Activated CD4-positive, alpha-beta T cell treated with anti-CD3 and anti-CD28 coated beads, Interleukin-2, amount 10 ng/mL, durations not matched to agents 24 days and 14 days (primary cell): ENCODE measurements around the gene EPB41L4A. TPM values are rescaled to one million over a fixed set of nuclear protein-coding genes. Genes with fewer than 3 reads are reported as not detected.
"Not testable (repeated sequence)": the region's sequence is repeated elsewhere in the genome, so short reads cannot be mapped to it uniquely, and the experiment has no call there.

Source experiments
- DNase-seq: peaks from one replicate; pipeline ENCODE4 v3.0.0; 2022
- H3K27ac Mint-ChIP-seq: one replicate; pipeline ENCODE4 v1.8.0; 2022; ENCODE audit warnings: mild to moderate bottlenecking, mixed read lengths
- H3K27me3 Mint-ChIP-seq: one replicate; pipeline ENCODE4 v1.8.0; 2022; ENCODE audit warnings: mixed read lengths
- H3K36me3 Mint-ChIP-seq: one replicate; pipeline ENCODE4 v1.8.0; 2022; ENCODE audit warnings: low read depth, mild to moderate bottlenecking, mixed read lengths
- H3K4me1 Mint-ChIP-seq: one replicate; pipeline ENCODE4 v1.8.0; 2021; ENCODE audit warnings: mixed read lengths
- H3K4me3 Mint-ChIP-seq: one replicate; pipeline ENCODE4 v1.8.0; 2022; ENCODE audit warnings: mild to moderate bottlenecking, moderate library complexity, mixed read lengths
- H3K9me3 Mint-ChIP-seq: one replicate; pipeline ENCODE4 v1.8.0; 2021; ENCODE audit warnings: mixed read lengths
- intact Hi-C: fragments of 100-400 bp; cut with micrococcal nuclease; formaldehyde crosslinking; loops from one replicate; pipeline ENCODE4 v1.15.1; 2023
- total RNA-seq: library from RNA; stranded (reverse); gene quantifications from 2 replicates; pipeline ENCODE4 v1.2.3, GENCODE V29; 2022

The EPB41L4A gene
- total RNA-seq, 1 donor from 2014 or later = not detected

GRCh38 chr5:112417931-112418658 lies 982 bp downstream of the EPB41L4A start:
- peaks cover 67% of the 10 kb centered on the region for H3K27me3 Mint-ChIP-seq

GRCh38 chr5:112415552-112415951 lies 3.5 kb downstream of the EPB41L4A start:
- Mint-ChIP-seq H3K36me3 (no peaks in the 10 kb centered on the region), H3K27me3 (peaks cover 63% of the 10 kb centered on the region), H3K4me3 (no peak overlapping the region), H3K27ac (no peak overlapping the region), H3K9me3 (no peaks in the 10 kb centered on the region), H3K4me1 (peaks cover 13% of the 10 kb centered on the region)
- DNase-seq = no peak
- intact Hi-C loops = no loop called here

More at GRCh38 chr5:112417931-112418658, 982 bp downstream of the EPB41L4A start:
- Mint-ChIP-seq H3K27ac (peak overlapping the region; percentile 26), H3K4me3 (peak overlapping the region; percentile 82), H3K4me1 (peaks cover 13% of the 10 kb centered on the region), H3K36me3 (no peaks in the 10 kb centered on the region), H3K9me3 (no peaks in the 10 kb centered on the region)
- intact Hi-C loops = no loop called here
- peak; percentile 85 for DNase-seq

- Mint-ChIP-seq H3K27me3 (peaks cover 53% of the 10 kb centered on the region), H3K4me1 (peaks cover 9% of the 10 kb centered on the region), H3K27ac (no peak overlapping the region), H3K36me3 (no peaks in the 10 kb centered on the region), H3K4me3 (no peak overlapping the region), H3K9me3 (no peaks in the 10 kb centered on the region)
- intact Hi-C loops = no loop called here
- no peak for DNase-seq
Observed at GRCh38 chr5:112413611-112414010, 5.5 kb downstream of the EPB41L4A start.

GRCh38 chr5:112412346-112412745 lies 6.7 kb downstream of the EPB41L4A start:
- Mint-ChIP-seq H3K9me3 (no peaks in the 10 kb centered on the region), H3K4me1 (no peaks in the 10 kb centered on the region), H3K36me3 (no peaks in the 10 kb centered on the region), H3K27me3 (peaks cover 48% of the 10 kb centered on the region), H3K4me3 (no peak overlapping the region), H3K27ac (no peak overlapping the region)
- DNase-seq = no peak
- intact Hi-C loops = no loop called here

GRCh38 chr5:112411903-112412302 lies 7.2 kb downstream of the EPB41L4A start:
- Mint-ChIP-seq H3K27me3 (peaks cover 44% of the 10 kb centered on the region), H3K27ac (no peak overlapping the region), H3K9me3 (no peaks in the 10 kb centered on the region), H3K4me3 (no peak overlapping the region), H3K36me3 (no peaks in the 10 kb centered on the region), H3K4me1 (no peaks in the 10 kb centered on the region)
- intact Hi-C loops = no loop called here
- DNase-seq = no peak

- intact Hi-C loops = no loop called here
- Mint-ChIP-seq H3K36me3 (no peaks in the 10 kb centered on the region), H3K27me3 (peaks cover 21% of the 10 kb centered on the region), H3K4me3 (no peak overlapping the region), H3K4me1 (no peaks in the 10 kb centered on the region), H3K9me3 (no peaks in the 10 kb centered on the region), H3K27ac (no peak overlapping the region)
- DNase-seq = no peak
Observed at GRCh38 chr5:112407666-112408065, 11.4 kb downstream of the EPB41L4A start.

- Mint-ChIP-seq H3K27ac (no peak overlapping the region), H3K4me1 (no peaks in the 10 kb centered on the region), H3K36me3 (no peaks in the 10 kb centered on the region), H3K4me3 (no peak overlapping the region), H3K27me3 (peaks cover 20% of the 10 kb centered on the region), H3K9me3 (no peaks in the 10 kb centered on the region)
- intact Hi-C loops = no loop called here
- no peak for DNase-seq
Observed at GRCh38 chr5:112407240-112407639, 11.8 kb downstream of the EPB41L4A start.

GRCh38 chr5:112403069-112403468 lies 16.0 kb downstream of the EPB41L4A start:
- Mint-ChIP-seq H3K9me3 (no peaks in the 10 kb centered on the region), H3K36me3 (no peaks in the 10 kb centered on the region)

GRCh38 chr5:112401924-112402323 lies 17.2 kb downstream of the EPB41L4A start:
- Mint-ChIP-seq H3K27ac (no peak overlapping the region), H3K27me3 (peaks cover 8% of the 10 kb centered on the region), H3K4me1 (no peaks in the 10 kb centered on the region), H3K36me3 (no peaks in the 10 kb centered on the region), H3K9me3 (no peaks in the 10 kb centered on the region), H3K4me3 (no peak overlapping the region)
- no peak for DNase-seq
- intact Hi-C loops = no loop called here

More at GRCh38 chr5:112403069-112403468, 16.0 kb downstream of the EPB41L4A start:
- H3K4me1 Mint-ChIP-seq = no peaks in the 10 kb centered on the region
- no peak overlapping the region for H3K27ac Mint-ChIP-seq
- peaks cover 11% of the 10 kb centered on the region for H3K27me3 Mint-ChIP-seq
- DNase-seq = no peak
- intact Hi-C loops = no loop called here
- no peak overlapping the region for H3K4me3 Mint-ChIP-seq

- Mint-ChIP-seq H3K9me3 (no peaks in the 10 kb centered on the region), H3K4me1 (no peaks in the 10 kb centered on the region), H3K27ac (no peak overlapping the region), H3K27me3 (peaks cover 7% of the 10 kb centered on the region), H3K36me3 (no peaks in the 10 kb centered on the region), H3K4me3 (no peak overlapping the region)
- no peak for DNase-seq
- intact Hi-C loops = no loop called here
Observed at GRCh38 chr5:112397690-112398089, 21.4 kb downstream of the EPB41L4A start.

GRCh38 chr5:112396430-112396829 lies 22.6 kb downstream of the EPB41L4A start:
- Mint-ChIP-seq H3K9me3 (no peaks in the 10 kb centered on the region), H3K36me3 (no peaks in the 10 kb centered on the region), H3K4me1 (no peaks in the 10 kb centered on the region), H3K4me3 (no peak overlapping the region), H3K27ac (no peak overlapping the region), H3K27me3 (peaks cover 6% of the 10 kb centered on the region)
- no peak for DNase-seq
- intact Hi-C loops = no loop called here

GRCh38 chr5:112395299-112395698 lies 23.8 kb downstream of the EPB41L4A start:
- H3K27ac Mint-ChIP-seq, H3K36me3 Mint-ChIP-seq, DNase-seq, H3K4me3 Mint-ChIP-seq, intact Hi-C loops, H3K9me3 Mint-ChIP-seq, H3K4me1 Mint-ChIP-seq, H3K27me3 Mint-ChIP-seq: not testable (repeated sequence)

- H3K27me3 Mint-ChIP-seq = peaks cover 6% of the 10 kb centered on the region
- no peaks in the 10 kb centered on the region for H3K4me1 Mint-ChIP-seq
- H3K4me3 Mint-ChIP-seq = no peak overlapping the region
- intact Hi-C loops = no loop called here
- H3K36me3 Mint-ChIP-seq = no peaks in the 10 kb centered on the region
- H3K27ac Mint-ChIP-seq = no peak overlapping the region
- no peak for DNase-seq
- H3K9me3 Mint-ChIP-seq = no peaks in the 10 kb centered on the region
Observed at GRCh38 chr5:112390327-112390726, 28.8 kb downstream of the EPB41L4A start.

- H3K36me3 Mint-ChIP-seq = no peaks in the 10 kb centered on the region
- H3K4me1 Mint-ChIP-seq = no peaks in the 10 kb centered on the region
- no peak overlapping the region for H3K4me3 Mint-ChIP-seq
- H3K9me3 Mint-ChIP-seq = no peaks in the 10 kb centered on the region
- peak overlapping the region; percentile 38 for H3K27ac Mint-ChIP-seq
- intact Hi-C loops = no loop called here
- H3K27me3 Mint-ChIP-seq = peaks cover 4% of the 10 kb centered on the region
- DNase-seq = no peak
Observed at GRCh38 chr5:112388739-112389138, 30.3 kb downstream of the EPB41L4A start.

- H3K9me3 Mint-ChIP-seq = no peaks in the 10 kb centered on the region
- DNase-seq = no peak
- no peak overlapping the region for H3K4me3 Mint-ChIP-seq
- H3K27me3 Mint-ChIP-seq = peaks cover 6% of the 10 kb centered on the region
- H3K36me3 Mint-ChIP-seq = no peaks in the 10 kb centered on the region
- no peaks in the 10 kb centered on the region for H3K4me1 Mint-ChIP-seq
- intact Hi-C loops = no loop called here
- no peak overlapping the region for H3K27ac Mint-ChIP-seq
Observed at GRCh38 chr5:112388074-112388473, 31.0 kb downstream of the EPB41L4A start.
